B cell (primary cell): ENCODE measurements around the gene TTC39B.

Experiments used
- CTCF ChIP-seq: fragments of 200-600 bp; IDR thresholded peaks from one replicate; pipeline ENCODE4 v1.8.0; 2022; ENCODE audit warnings: antibody characterized with exemption, mild to moderate bottlenecking
- EZH2 ChIP-seq: IDR thresholded peaks from 2 replicates; pipeline ENCODE4 v1.6.1; 2012; ENCODE audit warnings: borderline replicate concordance, low read depth, mild to moderate bottlenecking, moderate library complexity, low read length; ENCODE audit not compliant: insufficient read depth, poor library complexity, severe bottlenecking

- TF ChIP-seq CTCF, result no peak
- TF ChIP-seq EZH2, result no peak
These were observed 119.4 kb downstream of the TTC39B start for GRCh38 chr9:15187589-15187988.
